HG02943 (cell line): ENCODE data around the gene RNF175.

Source experiments
- ATAC-seq: cut with Tn5 transposase; IDR thresholded peaks from one replicate; pipeline ENCODE4 v1.9.1; 2021; ENCODE audit warnings: mild to moderate bottlenecking, low read depth, moderate library complexity; ENCODE audit not compliant: unreplicated experiment

The RNF175 gene

DNA sequence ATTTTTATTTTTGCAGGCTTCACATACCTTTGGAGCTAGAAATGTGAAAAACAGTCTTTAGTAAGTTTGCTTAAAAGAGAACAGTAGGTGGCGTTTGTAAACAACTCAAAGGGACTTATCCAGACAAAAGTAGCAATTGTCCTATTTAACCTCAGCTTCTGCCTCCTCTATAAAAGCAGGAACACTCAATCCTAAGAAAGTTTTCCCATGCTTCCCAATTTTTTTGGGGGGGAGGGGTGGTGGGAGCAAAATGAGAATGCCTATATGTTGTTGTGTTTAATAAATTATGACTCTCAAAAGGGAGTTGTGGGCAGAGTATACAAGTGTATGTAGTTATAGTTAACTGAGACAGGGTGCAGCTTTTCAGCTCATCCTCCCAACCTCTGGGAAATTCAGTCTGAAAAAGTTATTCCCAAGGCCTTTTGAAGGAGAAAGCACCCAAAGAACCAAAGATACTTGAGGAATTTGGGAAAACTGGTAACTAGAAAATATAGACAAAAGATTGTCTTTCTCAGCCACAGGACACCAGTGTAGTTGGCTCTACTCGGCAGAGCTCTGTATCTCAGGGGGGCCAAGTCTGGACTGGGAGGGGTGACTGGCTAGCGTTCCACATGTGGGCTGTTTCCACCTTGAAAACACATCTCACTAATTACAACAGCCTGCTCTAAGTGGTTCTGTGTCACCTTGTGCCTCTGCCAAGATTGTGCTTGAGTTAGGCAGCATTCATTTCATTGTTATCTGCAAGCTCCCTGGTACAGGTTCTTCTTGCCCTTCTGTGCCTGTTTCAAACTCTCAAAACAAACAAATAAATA is 26.3 kb upstream of the RNF175 start:
- no peak for ATAC-seq

DNA sequence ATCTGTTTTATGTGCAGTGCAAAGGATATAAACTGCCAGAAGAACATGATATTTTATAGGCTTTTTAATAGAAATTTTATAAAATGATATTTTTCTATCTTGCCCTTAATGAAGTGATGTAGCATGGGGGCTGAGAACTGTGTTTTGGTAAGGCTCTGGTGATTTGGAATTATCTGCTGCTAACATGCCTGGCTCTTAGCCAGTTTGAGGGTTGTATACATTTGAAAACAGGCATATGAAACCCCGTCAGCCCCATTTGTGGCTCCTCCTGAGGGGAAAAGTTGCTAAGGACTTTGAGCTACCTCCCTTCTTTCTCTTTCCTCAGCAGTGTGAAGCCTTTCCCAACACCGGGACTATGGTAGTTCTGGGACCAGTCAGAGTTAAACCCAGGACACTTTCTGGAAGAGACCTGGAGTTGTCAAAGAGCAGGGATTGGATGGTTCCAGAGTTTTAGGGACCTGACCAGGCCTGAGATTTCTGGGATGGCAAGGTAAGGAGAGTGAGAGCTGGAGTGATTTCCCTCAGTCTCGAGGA is 24.4 kb upstream of the RNF175 start:
- ATAC-seq, result no peak

DNA sequence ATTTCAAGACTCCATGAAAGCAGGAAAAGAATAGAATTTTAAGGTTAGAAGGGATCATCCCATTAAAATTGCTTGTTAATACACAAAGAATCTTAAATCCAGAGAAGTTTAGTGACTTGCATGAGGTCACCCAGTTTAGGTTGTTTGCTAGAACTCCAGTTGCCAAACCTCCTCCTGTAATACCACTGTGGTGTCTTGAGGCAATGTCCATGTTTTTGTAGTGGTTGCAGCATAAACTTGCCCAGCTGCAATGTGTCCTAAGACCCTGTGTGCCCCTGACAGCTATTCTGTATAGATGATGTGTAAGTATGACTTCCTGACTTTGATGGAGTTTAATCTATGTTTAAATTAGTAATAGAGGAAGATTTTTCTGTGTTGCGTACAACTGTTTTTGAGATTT is 22.8 kb upstream of the RNF175 start:
- no peak for ATAC-seq

DNA sequence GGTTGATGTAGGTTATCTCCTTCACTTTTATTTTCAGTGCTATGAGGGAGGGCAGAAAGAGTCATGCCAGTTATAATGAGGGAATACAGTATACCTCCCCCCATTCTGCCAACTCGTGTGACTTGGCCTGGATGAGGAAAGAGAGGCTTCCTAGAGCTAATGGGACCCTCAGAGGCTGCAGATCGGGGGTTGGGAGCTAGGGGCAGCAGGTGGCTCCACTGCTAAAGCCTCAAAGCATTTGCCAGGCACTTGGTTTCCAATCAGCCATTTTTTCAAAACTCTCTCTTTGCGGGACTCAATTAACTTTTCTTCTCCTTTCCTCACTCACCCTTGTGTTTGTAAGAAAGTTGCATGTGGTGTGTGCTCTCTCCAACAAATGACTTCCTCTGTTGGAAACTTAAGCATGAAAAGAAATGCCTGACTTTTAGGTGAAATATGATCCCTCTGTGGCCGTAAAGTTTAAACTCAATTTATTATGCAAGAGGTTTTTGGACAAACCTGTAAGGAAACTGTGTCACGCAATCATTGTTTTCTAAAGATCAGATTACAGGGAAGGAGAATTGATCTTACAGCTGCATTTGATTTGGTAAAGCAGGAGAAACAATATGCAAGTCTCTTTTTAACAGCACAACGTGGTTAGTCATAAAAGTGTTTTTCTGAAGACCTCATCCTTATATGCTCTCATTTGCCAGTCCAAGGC is 22.0 kb upstream of the RNF175 start:
- ATAC-seq, result no peak

DNA sequence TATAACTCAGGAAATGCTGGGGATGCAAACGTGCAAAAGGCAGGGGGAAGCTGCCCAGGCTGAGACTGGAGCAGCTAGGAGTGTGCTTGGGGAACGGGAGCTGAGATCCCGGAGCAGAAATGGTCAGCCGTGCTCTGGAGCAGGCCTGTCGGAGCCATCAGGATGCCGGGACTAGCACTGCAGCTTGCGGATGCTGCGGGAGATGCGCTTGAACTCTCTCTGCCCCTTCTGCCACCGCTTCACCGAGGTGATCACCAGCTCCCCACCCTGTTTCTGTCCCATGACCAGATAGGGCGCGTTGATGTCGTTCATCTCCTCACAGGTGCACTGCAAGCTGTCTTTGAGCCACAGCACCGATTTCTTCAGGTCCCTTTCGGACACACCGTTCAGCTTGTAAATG is 21.5 kb upstream of the RNF175 start:
- ATAC-seq, result no peak

DNA sequence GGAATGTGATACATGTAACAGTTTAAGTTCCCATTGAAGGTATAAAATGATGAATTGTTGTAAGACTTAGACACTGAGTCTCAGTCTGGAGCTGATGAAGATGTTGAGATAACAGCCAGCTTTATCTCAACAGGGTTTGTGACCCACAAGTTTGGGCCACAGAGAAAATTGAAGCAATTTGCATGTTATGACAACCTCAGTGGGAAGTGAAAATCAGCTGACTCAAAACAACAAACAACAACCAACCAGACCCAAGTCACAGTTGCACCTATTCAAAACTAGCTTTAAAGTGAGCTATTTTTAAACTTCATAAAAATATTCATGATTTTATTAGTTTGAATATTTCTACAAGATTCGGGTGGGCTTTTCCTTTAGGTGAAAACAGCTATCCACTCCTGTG is 21.1 kb upstream of the RNF175 start:
- ATAC-seq, result no peak

DNA sequence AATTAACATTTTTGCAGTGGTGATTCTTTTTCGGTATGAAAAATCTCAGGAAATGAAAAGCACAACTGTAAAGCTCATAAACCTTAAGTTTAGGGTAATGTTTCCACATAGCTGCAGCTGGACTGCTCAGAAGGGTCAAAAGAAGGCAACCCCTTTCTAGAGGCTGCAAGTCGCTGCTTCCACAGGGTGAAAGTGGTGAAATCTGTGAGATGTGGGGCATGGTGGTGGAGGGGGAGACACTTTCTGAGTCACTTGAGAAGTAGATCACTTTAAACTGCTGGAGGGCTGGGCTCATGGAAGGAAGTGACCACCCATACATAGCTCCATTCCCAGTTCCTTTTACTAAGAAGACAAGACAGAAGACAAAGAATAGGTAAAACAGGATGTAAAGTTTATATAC is 20.4 kb upstream of the RNF175 start:
- no peak for ATAC-seq

DNA sequence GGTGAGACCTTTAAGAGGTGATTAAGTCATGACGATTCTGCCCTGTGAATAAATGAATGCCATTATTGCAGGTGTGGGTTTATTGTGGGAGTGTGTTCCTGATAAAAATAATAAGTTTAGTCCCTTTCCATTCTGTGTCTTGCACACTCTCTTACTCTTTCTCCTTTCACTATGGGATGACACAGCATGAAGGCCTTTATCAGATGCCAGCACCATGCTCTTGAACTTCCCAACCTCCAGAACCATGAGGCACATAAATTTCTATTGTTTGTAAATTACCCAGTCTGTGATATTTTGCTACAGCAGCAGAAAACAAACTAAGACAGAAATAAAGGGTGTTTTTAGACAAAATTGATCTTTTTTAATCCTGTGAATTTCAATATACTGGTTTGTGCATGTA is 18.6 kb upstream of the RNF175 start:
- no peak for ATAC-seq

DNA sequence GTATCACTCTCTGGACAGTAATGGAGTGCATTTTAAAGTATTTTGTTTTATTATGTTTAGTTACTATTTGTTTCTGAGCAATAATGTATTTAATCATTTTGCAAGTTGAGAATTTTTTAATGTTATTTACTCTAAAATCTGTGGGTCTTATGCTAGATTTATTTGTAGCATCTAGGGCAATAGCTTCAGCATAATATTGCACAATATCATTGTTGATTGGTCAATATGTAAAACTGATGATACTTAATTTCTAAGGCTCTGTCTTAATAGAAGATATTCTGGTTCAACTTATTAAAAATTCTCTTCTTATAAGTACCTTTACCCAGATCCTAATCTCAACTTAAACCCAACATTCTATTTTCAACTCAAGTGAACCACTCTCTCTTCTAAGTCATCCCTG is 17.6 kb upstream of the RNF175 start:
- no peak for ATAC-seq

DNA sequence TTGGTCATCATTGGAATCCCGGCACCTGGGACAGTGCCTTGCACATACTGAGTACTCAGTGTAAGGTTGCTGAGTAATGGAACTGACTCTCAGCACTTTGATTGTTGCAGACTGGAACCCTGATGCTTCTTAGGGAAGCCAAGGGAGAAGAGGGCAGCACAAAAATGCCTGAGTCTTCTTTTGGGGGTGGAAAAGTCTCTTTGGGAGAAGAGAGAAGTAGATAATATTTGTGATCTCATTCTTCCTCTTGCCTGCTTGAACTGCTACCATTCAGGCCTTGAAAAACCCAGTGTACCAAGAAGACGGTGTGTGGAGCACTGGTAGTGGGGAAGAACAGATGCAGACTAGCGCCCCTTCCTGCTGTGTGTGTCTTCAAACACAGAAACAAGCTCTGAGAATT is 16.8 kb upstream of the RNF175 start:
- ATAC-seq, result no peak

DNA sequence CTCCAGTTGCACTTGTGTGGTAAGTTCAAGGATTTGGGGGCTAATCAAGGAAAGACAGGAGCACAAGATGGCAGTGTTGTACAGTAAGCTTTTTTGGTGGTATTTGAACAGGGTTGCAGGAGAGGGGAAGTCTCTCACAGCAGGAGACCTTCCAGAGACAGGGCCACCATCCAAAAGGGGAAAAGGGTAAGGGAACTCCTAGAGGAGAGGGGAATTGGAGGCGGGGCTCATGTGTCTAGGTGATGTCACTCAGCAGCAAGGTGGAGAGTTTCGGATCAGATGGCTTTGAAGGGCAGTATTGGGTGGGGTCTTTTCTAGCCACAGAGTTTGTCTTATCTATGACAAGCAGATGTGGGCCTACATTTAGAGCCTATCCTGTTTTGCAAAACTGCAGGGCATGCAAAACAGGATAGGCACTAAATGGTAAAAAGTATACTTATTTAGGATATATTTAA is 13.4 kb upstream of the RNF175 start:
- no peak for ATAC-seq

DNA sequence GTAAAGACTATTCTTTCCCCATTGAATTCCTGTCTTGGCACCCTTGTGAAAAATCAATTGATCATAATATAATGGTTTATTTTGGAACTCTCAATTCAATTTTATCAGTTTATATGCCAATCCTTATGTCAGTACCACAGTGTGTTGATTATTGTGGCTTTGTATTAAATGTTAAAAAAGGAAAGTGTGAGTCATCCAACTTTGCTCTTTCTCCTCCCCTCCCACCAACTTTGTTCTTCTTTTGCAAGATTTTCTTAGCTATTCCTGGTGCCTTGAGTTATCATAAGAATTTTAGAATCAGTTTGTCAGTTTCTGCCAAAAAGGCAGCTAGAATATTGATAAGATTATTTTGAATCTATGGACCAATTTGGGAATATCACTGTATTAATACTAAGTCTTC is 11.2 kb upstream of the RNF175 start:
- ATAC-seq, result no peak

DNA sequence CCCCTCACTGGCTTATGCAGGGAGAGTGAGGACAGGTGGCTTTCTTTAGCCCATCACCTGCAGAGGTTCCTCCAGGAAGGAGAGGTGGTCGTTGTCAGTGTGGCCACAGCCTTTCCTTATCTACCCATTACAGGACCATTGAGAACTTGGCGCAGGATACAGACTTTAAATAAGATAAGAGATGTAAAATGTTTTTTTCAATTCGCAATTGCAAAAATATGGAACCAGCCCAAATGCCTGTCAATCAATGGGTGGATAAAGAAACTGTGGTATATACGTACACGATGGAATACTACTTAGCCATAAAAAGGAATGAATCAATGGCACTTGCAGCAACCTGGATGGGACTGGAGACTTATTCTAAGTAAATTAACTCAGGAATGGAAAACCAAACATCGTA is 6.9 kb upstream of the RNF175 start:
- no peak for ATAC-seq

DNA sequence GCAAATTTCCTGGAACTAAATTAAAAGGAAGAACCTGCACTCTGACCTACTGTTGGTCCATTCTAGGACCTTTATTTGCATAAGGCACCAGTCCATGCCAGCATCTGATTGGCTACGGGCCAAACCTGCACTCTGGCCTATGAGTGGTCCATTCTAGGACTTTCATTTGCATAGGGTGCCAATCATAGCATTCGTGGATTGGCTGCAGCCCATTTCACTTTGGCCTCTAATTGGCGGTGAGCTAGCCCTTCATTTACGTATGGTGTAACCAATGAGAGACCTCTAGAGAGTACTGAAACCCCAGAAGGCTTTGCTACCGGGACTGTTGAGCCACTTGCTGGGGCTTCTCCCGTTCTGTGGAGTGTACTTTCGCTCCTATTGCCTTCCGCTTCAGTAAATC is 6.1 kb upstream of the RNF175 start:
- no peak for ATAC-seq

DNA sequence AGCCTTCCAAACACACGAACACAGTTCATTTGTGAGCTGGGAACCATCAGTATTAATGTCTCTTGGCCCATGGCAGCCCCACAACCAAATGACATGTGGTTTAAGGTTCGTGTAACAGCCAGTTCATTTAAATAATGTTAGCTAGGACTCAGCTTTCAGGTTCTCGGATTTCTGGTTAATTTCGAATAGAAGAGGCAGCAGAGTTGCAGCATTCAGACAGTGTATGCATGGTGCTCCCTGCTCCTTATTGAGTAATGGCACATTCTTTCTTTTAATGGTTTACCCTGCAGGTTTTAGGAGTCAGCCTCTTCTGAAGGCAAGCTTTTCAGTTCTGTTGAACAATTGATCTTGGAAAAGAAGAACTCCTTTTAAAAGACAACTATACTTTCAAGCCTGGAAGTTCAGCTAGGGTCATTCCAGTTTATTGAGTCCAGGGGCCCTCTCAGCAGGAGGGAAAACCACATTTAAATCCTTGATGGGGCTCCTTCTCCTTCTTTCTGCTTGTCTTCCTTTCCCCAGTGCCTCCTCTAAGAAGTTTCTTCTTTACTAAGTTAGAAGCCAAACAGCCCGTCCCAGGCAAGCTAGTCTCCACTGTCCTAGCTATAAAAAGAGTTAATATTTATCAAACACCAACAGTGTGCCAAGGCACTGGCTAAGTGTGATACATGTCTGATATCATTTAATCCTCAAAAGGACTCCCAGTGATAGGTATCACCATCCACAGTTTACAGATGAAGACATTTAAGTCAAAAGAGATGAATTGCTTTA is 5.0 kb upstream of the RNF175 start:
- ATAC-seq, result no peak

DNA sequence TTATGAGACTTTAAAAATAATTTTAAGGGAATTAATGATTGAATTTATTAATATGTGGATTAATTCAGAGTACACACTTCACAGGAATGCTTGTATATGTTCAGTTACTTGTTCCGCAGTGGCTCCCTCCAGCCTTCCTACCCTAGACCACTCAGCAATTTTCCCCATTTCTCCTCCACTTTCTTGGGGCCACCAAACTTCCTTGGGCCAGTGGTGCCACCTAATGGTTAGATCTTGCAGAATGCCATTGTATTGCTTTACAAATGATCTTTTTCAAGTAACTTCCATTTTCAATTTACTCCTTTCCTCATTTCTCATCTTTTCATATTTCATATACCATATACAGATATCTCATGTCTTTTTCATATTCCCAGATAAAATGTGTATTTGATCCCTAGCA is 3.6 kb upstream of the RNF175 start:
- no peak for ATAC-seq

DNA sequence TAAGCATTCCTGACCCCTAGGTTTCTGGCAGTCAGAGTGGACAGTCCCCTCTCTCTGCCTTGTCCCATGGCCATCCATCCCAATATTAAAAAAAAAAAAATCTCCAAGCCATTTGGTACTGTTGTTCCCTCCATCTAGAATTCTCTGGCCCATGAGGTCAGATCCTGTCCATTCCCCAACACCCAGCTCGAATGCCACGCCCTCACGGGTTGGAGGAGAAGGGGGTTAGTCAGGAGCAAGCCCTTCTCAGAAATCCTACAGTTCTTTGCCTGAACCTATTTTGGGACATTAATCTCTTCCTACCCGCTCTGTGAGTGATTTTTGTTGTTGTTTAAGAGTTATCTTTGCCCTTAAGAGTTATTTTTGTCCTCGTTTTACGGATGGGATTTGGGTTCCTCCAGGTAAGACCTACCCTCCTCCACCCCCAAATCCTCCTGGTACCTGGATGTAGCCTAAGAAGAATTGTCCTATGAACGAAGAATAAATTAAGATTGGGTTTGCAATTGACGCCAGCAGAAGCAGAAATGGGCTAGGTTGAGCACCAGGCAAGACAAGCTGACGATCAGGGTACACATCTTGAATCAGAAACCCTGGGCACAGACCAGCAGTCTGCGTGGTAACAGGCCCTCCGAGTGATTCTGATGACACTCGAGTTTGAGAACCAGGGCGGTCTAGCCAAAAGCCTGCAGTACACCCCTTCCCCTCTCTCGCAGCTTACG is 977 bp downstream of the RNF175 start:
- no peak for ATAC-seq

DNA sequence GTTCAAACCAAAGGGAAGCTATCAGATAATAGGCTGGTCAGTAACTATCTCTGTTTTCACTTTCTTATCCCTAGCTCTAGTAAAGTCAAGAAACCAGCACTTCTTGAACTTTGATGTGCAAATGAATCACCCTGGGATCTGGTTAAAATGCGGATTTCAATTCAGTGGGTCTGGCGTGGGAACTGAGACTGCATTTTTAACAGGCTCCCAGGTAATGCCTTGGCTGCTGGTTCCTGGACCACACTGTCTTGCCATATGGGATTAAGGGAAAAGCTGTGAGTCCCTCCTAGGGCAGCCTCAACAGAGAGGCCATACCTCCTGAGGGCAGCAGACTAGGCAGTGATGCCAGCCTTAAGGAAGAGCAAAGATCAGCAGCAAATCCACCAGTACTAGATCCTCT is 1.7 kb downstream of the RNF175 start:
- no peak for ATAC-seq

DNA sequence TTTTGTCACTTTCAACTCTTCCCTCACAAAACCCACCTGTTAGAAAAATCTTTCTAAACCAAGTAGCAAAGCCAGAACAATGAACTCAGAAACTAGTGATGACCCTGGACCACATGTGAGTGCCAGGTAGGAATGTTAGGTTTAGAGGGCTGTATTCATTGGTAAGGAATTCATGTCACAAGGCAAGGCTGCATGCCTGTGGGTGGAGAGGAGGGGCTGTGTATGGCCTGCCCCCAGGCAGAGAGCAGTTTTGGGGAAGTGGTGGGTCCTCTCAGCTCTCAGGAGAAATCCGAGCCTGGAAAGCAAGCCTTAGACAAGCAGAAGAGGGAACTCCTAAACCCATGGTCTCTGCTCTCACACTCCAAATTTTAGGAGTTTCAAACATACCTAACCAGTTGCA is 2.4 kb downstream of the RNF175 start:
- no peak for ATAC-seq

DNA sequence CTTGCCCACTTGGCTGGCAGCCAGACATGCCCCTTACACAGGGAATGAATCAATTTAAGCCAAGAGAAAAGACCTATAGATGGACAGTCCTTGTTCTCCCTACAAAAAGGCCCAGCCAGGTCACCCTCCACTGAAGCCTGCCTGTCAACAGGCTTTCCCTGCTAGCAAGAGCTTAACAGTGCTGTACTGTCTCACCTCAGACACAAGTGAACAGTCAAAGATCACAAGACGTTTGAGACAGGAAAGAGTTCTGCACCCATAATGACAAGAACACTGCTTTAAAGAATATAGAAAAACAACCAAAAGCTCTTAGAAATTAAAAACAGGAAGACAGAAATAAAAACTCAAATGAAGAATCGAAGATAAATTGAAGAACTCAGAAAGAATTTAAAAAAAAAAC is 4.6 kb downstream of the RNF175 start:
- ATAC-seq, result no peak
